Measurements from ENCODE around the gene TCTN3.
"Not testable (repeated sequence)": the region's sequence is repeated elsewhere in the genome, so short reads cannot be mapped to it uniquely, and the experiment has no call there.

Gene TCTN3

DNA sequence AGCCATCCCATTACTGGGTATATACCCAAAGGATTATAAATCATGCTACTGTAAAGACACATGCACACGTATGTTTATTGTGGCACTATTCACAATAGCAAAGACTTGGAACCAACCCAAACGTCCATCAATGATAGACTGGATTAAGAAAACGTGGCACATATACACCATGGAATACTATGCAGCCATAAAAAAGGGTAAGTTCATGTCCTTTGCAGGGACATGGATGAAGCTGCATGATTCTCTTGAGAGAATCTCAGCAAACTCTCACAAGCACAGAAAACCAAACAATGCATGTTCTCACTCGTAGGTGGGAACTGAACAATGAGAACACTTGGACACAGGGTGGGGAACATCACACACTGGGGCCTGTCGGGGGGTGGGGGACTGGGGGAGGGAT, 73.3 kb downstream of the TCTN3 start:
- not testable (repeated sequence) for DNase-seq

DNA sequence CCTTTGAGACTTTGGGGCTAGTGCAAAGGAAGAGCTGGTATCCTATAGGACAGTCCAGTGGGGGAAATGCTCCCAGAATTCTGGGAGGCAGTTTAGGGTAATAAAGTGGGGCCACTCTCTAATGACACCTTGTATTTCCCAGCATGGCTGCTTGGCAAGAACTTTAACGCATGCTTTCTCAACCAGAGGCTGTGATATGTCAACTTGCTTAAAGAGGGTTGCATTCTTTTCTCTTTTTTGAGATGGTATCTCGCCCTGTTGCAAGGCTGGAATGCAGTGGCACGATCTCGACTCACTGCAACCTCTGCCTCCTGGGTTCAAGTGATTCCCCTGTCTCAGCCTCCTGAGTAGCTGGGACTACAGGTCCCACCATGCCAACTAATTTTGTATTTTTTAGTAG, 75.6 kb downstream of the TCTN3 start:
- no peak for DNase-seq

DNA sequence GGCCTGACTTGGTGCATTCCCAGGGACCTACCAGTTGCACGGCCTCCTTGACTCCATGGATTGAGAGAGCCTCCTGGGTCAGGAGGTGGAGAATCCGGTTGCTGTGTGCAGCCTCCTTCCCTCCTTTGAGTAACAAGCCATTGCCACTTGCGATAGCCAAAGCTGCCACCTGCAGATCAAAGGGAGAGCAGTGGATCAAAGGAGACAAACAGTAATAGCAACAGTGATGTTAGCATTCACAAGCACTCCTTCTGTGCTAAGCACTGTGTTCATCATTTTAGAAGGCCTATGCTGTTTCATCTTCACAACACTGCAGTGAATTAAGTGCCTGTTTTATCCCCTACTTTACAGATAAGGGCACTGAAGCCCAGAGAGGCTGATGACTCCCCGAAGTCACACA, 77.3 kb downstream of the TCTN3 start:
- no peak for DNase-seq

Data from stimulated activated CD4-positive, alpha-beta T cell treated with anti-CD3 and anti-CD28 coated beads, Interleukin-4, amount 100 ng/mL, for 24 hours (primary cell).